ENCODE data around the gene NEB.

DNA sequence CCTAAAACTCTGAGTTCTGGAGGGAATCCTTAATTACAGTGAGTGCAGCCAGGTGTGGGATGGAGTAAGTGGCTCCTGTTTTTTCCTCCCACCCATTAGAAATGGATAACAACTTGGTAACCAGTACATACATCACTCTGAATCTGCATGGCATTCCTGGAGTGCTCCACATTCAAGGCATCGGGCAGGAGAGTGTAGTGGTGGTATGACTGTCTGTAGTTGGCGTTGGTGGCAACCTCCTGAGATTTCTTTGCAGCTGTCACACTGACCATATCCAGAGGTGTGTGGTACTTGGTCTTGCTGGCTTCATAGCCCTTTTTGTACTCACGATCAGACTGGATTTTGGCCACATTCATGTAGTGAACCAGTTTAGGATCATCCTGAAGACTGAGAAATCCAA is 68.3 kb downstream of the NEB start:
- TF ChIP-seq CTCF (IDR thresholded peaks at IDR 0.05) (no peak), POLR2A (IDR thresholded peaks at IDR 0.05) (no peak), EP300 (IDR thresholded peaks at IDR 0.05; ENCODE audit: low read depth) (no peak)

Measured in transverse colon (tissue), 3 donors.